Loucy (cell line): ENCODE measurements around the gene RBFOX2.
A peak's percentile ranks its signal among the peaks of the same experiment; 100 is the strongest.

Source experiments
- H2AFZ ChIP-seq: fragments of 200-600 bp; sonication (generic); 2 replicates; pipeline ENCODE4 v1.6.0; 2016; ENCODE audit warnings: antibody characterized with exemption, mild to moderate bottlenecking, low read length, moderate library complexity
- H3F3A ChIP-seq: fragments of 200-600 bp; 2 replicates; pipeline ENCODE4 v1.6.0; 2016; ENCODE audit warnings: antibody characterized with exemption, low read depth, mild to moderate bottlenecking
- H3K27me3 ChIP-seq: fragments of 200-600 bp; sonication (generic); 2 replicates; pipeline ENCODE4 v1.6.1; 2014; ENCODE audit warnings: low read length, mild to moderate bottlenecking; ENCODE audit not compliant: insufficient read depth, poor library complexity, severe bottlenecking
- H3K36me3 ChIP-seq: fragments of 200-600 bp; sonication (generic); 2 replicates; pipeline ENCODE4 v1.6.1; 2016; ENCODE audit warnings: low read length; ENCODE audit not compliant: insufficient read depth
- H3K4me1 ChIP-seq: fragments of 200-600 bp; sonication (generic); 2 replicates; pipeline ENCODE4 v1.5.1; 2014; ENCODE audit warnings: low read length, mild to moderate bottlenecking; ENCODE audit not compliant: insufficient read depth, poor library complexity, severe bottlenecking
- H3K4me2 ChIP-seq: fragments of 200-600 bp; sonication (generic); 2 replicates; pipeline ENCODE4 v1.6.0; 2014; ENCODE audit warnings: antibody characterized with exemption, low read length, low read depth, mild to moderate bottlenecking; ENCODE audit not compliant: poor library complexity, severe bottlenecking
- H3K4me3 ChIP-seq: fragments of 200-600 bp; sonication (generic); 2 replicates; pipeline ENCODE4 v1.5.1; 2014; ENCODE audit warnings: low read length, mild to moderate bottlenecking, mixed read lengths; ENCODE audit not compliant: poor library complexity, severe bottlenecking
- H3K79me2 ChIP-seq: fragments of 200-600 bp; sonication (generic); 2 replicates; pipeline ENCODE4 v1.6.1; 2014; ENCODE audit warnings: low read length; ENCODE audit not compliant: insufficient read depth
- H3K9ac ChIP-seq: fragments of 200-600 bp; sonication (generic); 2 replicates; pipeline ENCODE4 v1.6.0; 2014; ENCODE audit warnings: mild to moderate bottlenecking, low read depth, low read length, moderate library complexity; ENCODE audit not compliant: poor library complexity, severe bottlenecking
- H3K9me2 ChIP-seq: fragments of 200-600 bp; sonication (generic); replicated peaks from 2 replicates; pipeline ENCODE4 v1.6.1; 2016; ENCODE audit warnings: low read depth, low read length, mixed read lengths
- H3K9me3 ChIP-seq: fragments of 200-600 bp; sonication (generic); 2 replicates; pipeline ENCODE4 v1.6.1; 2014; ENCODE audit warnings: mild to moderate bottlenecking, antibody characterized with exemption, low read length, low read depth; ENCODE audit not compliant: insufficient read depth
- H4K20me1 ChIP-seq: fragments of 200-600 bp; sonication (generic); 2 replicates; pipeline ENCODE4 v1.6.0; 2014; ENCODE audit warnings: antibody characterized with exemption, low read length, mild to moderate bottlenecking; ENCODE audit not compliant: insufficient read depth, poor library complexity, severe bottlenecking
- CTCF ChIP-seq: fragments of 200-600 bp; sonication (generic); conservative IDR thresholded peaks from 2 replicates; pipeline ENCODE4 v1.5.1; 2014; ENCODE audit warnings: mild to moderate bottlenecking, antibody characterized with exemption, low read length
- EZH2phosphoT487 ChIP-seq: fragments of 200-600 bp; IDR thresholded peaks from 2 replicates; pipeline ENCODE4 v1.6.1; 2018; ENCODE audit warnings: antibody characterized with exemption, mild to moderate bottlenecking, moderate library complexity, borderline replicate concordance

The RBFOX2 gene

GRCh38 chr22:35884529-35884928 is 144.1 kb downstream of the RBFOX2 start:
- no peaks in the 10 kb centered on the region for H3K79me2 ChIP-seq
- no peak overlapping the region for H2AFZ ChIP-seq
- no peak overlapping the region for H3K4me2 ChIP-seq
- no peak for TF ChIP-seq CTCF
- TF ChIP-seq EZH2phosphoT487, result no peak
- H3K4me1 ChIP-seq, result peaks cover 22% of the 10 kb centered on the region
- no peaks in the 10 kb centered on the region for H3K27me3 ChIP-seq
- no peak overlapping the region for H3K4me3 ChIP-seq
- no peaks in the 10 kb centered on the region for H3K36me3 ChIP-seq
- no peaks in the 10 kb centered on the region for H3K9me3 ChIP-seq
- H3F3A ChIP-seq, result no peaks in the 10 kb centered on the region
- no peaks in the 10 kb centered on the region for H4K20me1 ChIP-seq
- H3K9ac ChIP-seq, result no peak overlapping the region
- H3K9me2 ChIP-seq, result no peaks in the 10 kb centered on the region

GRCh38 chr22:35883031-35883620 is 145.5 kb downstream of the RBFOX2 start:
- Histone ChIP-seq H3K27me3 (no peaks in the 10 kb centered on the region), H3K4me3 (peak overlapping the region; percentile 41), H4K20me1 (no peaks in the 10 kb centered on the region), H2AFZ (peak overlapping the region; percentile 44), H3K79me2 (no peaks in the 10 kb centered on the region), H3K4me2 (peak overlapping the region; percentile 64), H3K4me1 (peaks cover 22% of the 10 kb centered on the region), H3K36me3 (no peaks in the 10 kb centered on the region), H3K9me2 (no peaks in the 10 kb centered on the region), H3K9me3 (no peaks in the 10 kb centered on the region), H3K9ac (peak overlapping the region; percentile 14), H3F3A (no peaks in the 10 kb centered on the region)
- TF ChIP-seq CTCF, result no peak
- no peak for TF ChIP-seq EZH2phosphoT487

- H3K4me1 ChIP-seq, result peaks cover 22% of the 10 kb centered on the region
- H3K4me3 ChIP-seq, result peak overlapping the region; percentile 41
Observed at GRCh38 chr22:35882211-35883030, 146.2 kb downstream of the RBFOX2 start.

More at GRCh38 chr22:35882211-35883030, 146.2 kb downstream of the RBFOX2 start:
- Histone ChIP-seq H2AFZ (peak overlapping the region; percentile 44), H3K9ac (peak overlapping the region; percentile 14), H3K27me3 (no peaks in the 10 kb centered on the region), H3K9me2 (no peaks in the 10 kb centered on the region), H3F3A (no peaks in the 10 kb centered on the region), H3K4me2 (peak overlapping the region; percentile 64), H3K79me2 (peaks cover 5% of the 10 kb centered on the region; the same call in 1 of the 2 replicates), H3K9me3 (no peaks in the 10 kb centered on the region), H3K36me3 (no peaks in the 10 kb centered on the region), H4K20me1 (no peaks in the 10 kb centered on the region)
- no peak for TF ChIP-seq EZH2phosphoT487
- TF ChIP-seq CTCF, result no peak
